Left kidney (tissue), 2 donors: ENCODE results near the gene FZD2. TPM values are rescaled to one million over a fixed set of nuclear protein-coding genes. Genes with fewer than 3 reads are reported as not detected.
A peak's percentile ranks its signal among the peaks of the same experiment; 100 is the strongest.

Source experiments
- DNase-seq: peaks from one replicate; pipeline ENCODE4 v3.0.0-alpha.2; 2013
- polyA plus RNA-seq: library from polyadenylated mRNA; unstranded; fragments of 120-200 nt; gene quantifications from one replicate; pipeline ENCODE4 v1.2.1, GENCODE V29; 2013; ENCODE audit not compliant: insufficient read length

Gene FZD2
- polyA plus RNA-seq, 1 donor, result 25.8 TPM

DNA sequence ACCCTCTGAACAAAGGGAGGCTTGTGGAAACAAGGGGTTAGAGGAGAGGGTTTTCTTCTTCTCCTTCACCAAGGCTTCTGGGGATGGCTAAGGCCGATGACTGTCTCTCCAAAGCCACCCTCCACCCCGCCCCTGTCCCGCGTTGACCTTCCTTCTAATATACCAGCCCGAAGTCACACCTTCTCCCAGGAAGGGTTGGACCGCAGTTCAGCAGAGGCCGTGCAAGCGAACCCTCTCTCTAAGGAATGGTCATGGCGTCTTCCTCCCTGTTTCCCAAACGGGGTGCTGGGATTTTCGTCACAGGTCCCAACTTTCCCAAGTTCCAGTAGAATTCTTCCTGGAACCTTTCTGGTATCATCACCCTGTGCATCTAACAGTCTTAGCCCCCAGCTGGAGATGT is 49.4 kb downstream of the FZD2 start:
- DNase-seq, result no peak

DNA sequence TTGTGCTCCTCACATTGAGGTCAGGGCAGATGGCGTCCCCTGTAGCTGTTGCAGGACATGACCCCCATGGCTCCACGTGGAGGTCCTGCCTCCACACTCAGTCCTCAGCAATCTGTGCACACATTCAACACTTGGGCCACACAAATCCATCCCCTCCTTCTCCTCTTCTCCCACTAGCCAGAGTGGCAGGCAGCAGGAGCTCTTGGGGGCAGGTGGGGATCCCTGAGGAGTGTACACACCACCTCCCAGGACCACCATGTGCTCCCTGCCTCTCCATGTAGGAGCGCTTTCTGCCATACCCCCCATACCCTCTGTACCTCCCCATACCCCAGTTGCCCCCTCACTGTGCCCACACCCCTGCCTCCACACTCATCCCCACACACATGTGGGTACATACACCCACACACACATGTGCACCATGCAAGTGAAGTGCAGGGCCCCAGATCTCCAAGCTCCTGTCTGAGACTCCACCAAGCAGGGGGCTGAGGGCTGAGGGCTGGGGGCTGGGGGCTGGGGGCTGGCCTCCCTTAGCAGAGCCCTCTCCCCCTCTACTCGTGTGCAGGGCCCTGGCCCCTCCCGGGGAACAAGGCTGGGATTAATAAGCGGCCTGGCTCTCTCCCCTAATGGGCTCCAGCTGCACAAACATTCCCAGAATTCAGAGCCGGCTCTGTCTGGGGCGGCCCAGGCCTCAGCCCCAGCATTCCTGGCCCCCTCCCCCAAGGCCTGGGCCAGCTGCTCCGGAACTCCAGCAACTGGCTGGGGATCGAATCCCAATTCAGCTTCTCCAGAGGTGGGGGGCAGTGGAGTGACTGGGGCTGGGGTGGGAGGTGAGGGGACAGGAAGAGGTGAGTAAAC is 50.8 kb downstream of the FZD2 start:
- DNase-seq, result peak; percentile 83

DNA sequence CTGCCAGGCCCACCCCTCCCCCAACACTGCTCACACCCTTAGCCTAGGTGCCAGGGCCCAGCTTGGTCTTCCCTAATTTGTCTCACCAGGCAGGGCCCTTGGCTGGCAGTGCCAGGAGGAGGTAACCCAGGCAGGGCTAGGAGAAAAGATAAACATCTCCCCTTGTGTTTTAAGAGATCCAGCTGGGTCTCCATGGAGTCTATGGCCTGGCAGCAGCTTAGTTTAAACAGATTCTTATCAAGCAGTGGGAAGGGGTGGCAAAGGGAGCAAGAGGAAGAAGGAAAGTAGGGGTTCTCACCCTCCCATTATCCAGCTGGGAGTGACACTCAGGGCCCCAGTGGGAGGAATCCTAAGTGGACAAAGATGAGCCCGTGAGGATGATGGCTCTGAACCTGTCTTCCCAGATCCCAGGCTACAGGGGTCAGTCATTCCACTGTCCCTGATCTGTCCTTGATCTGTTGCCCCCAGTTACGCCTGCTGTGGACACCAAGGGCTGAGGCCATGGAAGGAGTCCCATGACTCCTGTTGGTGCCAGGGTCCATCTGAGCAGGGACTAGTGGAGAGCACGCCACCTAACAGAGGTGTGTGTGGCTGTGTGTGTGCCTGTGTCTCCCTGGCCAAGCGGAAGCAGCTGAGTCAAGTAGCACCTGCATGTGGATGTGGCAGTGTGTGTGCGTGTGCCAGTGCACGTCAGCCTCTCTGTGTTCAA is 51.6 kb downstream of the FZD2 start:
- no peak for DNase-seq

- DNase-seq, result no peak
Measured at GRCh38 chr17:44610331-44610730, 53.0 kb downstream of the FZD2 start.

Other genes with a start within 250 kb of the FZD2 start
- gene RUNDC3A, start 248.9 kb upstream of the FZD2 start, polyA plus RNA-seq, result 1.8 TPM
- gene SLC25A39, start 232.7 kb upstream of the FZD2 start, polyA plus RNA-seq, result 85.4 TPM
- gene GRN, start 212.2 kb upstream of the FZD2 start, polyA plus RNA-seq, result 236 TPM
- 28.2 TPM for gene FAM171A2, start 193.6 kb upstream of the FZD2 start, polyA plus RNA-seq
- gene ITGA2B, start 167.8 kb upstream of the FZD2 start, polyA plus RNA-seq, result 4.4 TPM
- 65.1 TPM for gene GPATCH8, start 54.1 kb upstream of the FZD2 start, polyA plus RNA-seq
- 3.3 TPM for gene MEIOC, start 99.0 kb downstream of the FZD2 start, polyA plus RNA-seq
- 41.2 TPM for gene CCDC43, start 132.3 kb downstream of the FZD2 start, polyA plus RNA-seq
- gene DBF4B, start 151.2 kb downstream of the FZD2 start, polyA plus RNA-seq, result 21.6 TPM
- gene ADAM11, start 201.5 kb downstream of the FZD2 start, polyA plus RNA-seq, result 2.8 TPM